GM18909 (cell line): ENCODE results near the gene MBP.
"Not testable (repeated sequence)": the region's sequence is repeated elsewhere in the genome, so short reads cannot be mapped to it uniquely, and the experiment has no call there.

Experiments used
- ATAC-seq: cut with Tn5 transposase; IDR thresholded peaks from one replicate; pipeline ENCODE4 v1.9.1; 2021; ENCODE audit warnings: mild to moderate bottlenecking; ENCODE audit not compliant: unreplicated experiment, poor library complexity

Gene MBP

GRCh38 chr18:76996429-76996828 is 136.2 kb downstream of the MBP start:
- no peak for ATAC-seq

- no peak for ATAC-seq
These were observed 136.7 kb downstream of the MBP start for GRCh38 chr18:76995896-76996295.

GRCh38 chr18:76994086-76994654 is 138.4 kb downstream of the MBP start:
- no peak for ATAC-seq

GRCh38 chr18:76993573-76993972 is 139.0 kb downstream of the MBP start:
- no peak for ATAC-seq

GRCh38 chr18:76993085-76993382 is 139.5 kb downstream of the MBP start:
- ATAC-seq = no peak

GRCh38 chr18:76992226-76993084 is 140.1 kb downstream of the MBP start:
- ATAC-seq = no peak

- ATAC-seq = no peak
These were observed 141.4 kb downstream of the MBP start for GRCh38 chr18:76991021-76991688.

- not testable (repeated sequence) for ATAC-seq
These were observed 142.1 kb downstream of the MBP start for GRCh38 chr18:76990343-76991020.

GRCh38 chr18:76989647-76990190 is 142.9 kb downstream of the MBP start:
- no peak for ATAC-seq

GRCh38 chr18:76988827-76989646 is 143.5 kb downstream of the MBP start:
- ATAC-seq = no peak

- ATAC-seq = no peak
These were observed 144.4 kb downstream of the MBP start for GRCh38 chr18:76988031-76988826.

- no peak for ATAC-seq
These were observed 146.2 kb downstream of the MBP start for GRCh38 chr18:76986406-76986805.

- no peak for ATAC-seq
These were observed 146.7 kb downstream of the MBP start for GRCh38 chr18:76985951-76986236.

GRCh38 chr18:76985156-76985950 is 147.2 kb downstream of the MBP start:
- ATAC-seq = no peak

- no peak for ATAC-seq
These were observed 148.1 kb downstream of the MBP start for GRCh38 chr18:76984193-76985155.

- ATAC-seq = peak; percentile 1
These were observed 149.0 kb downstream of the MBP start for GRCh38 chr18:76983613-76984051.

GRCh38 chr18:76982841-76983583 is 149.6 kb downstream of the MBP start:
- ATAC-seq = peak; percentile 77
